ENCODE data around the gene VOPP1.

Gene VOPP1

GRCh38 chr7:55570939-55571338 is 1.4 kb downstream of the VOPP1 start:
- ATAC-seq (ENCODE audit: low read depth) (no peak), DNase-seq (ENCODE audit: low spot score in 2 of 2) (no peak)
- H3K4me3 Mint-ChIP-seq: peak overlapping the region; percentile 91
- H3K27me3 Mint-ChIP-seq: no peaks in the 10 kb centered on the region
- peak overlapping the region; percentile 95 for H3K27ac Mint-ChIP-seq
- no peaks in the 10 kb centered on the region for H3K9me3 Mint-ChIP-seq
- peaks cover 53% of the 10 kb centered on the region for H3K4me1 Mint-ChIP-seq
- peaks cover 7% of the 10 kb centered on the region for H3K36me3 Mint-ChIP-seq

- peaks cover 10% of the 10 kb centered on the region for H3K36me3 Mint-ChIP-seq
Measured at GRCh38 chr7:55570218-55570873, 2.0 kb downstream of the VOPP1 start.

GRCh38 chr7:55569797-55570196 is 2.5 kb downstream of the VOPP1 start:
- ATAC-seq (ENCODE audit: low read depth) (peak; percentile 10), DNase-seq (ENCODE audit: low spot score in 2 of 2) (no peak)
- Mint-ChIP-seq H3K4me1 (peaks cover 64% of the 10 kb centered on the region), H3K9me3 (no peaks in the 10 kb centered on the region), H3K4me3 (peak overlapping the region; percentile 91), H3K27me3 (no peaks in the 10 kb centered on the region), H3K36me3 (peaks cover 10% of the 10 kb centered on the region), H3K27ac (peak overlapping the region; percentile 95)

More at GRCh38 chr7:55570218-55570873, 2.0 kb downstream of the VOPP1 start:
- DNase-seq (ENCODE audit: low spot score in 2 of 2) (no peak), ATAC-seq (ENCODE audit: low read depth) (peak; percentile 38)
- H3K4me1 Mint-ChIP-seq: peaks cover 59% of the 10 kb centered on the region
- peak overlapping the region; percentile 95 for H3K27ac Mint-ChIP-seq
- H3K4me3 Mint-ChIP-seq: peak overlapping the region; percentile 91
- no peaks in the 10 kb centered on the region for H3K9me3 Mint-ChIP-seq
- no peaks in the 10 kb centered on the region for H3K27me3 Mint-ChIP-seq

GRCh38 chr7:55569269-55569663 is 3.0 kb downstream of the VOPP1 start:
- Mint-ChIP-seq H3K4me1 (peaks cover 68% of the 10 kb centered on the region), H3K9me3 (no peaks in the 10 kb centered on the region), H3K36me3 (peaks cover 10% of the 10 kb centered on the region), H3K27me3 (no peaks in the 10 kb centered on the region), H3K4me3 (peak overlapping the region; percentile 91), H3K27ac (peak overlapping the region; percentile 95)
- no peak for DNase-seq (ENCODE audit: low spot score in 2 of 2)
- ATAC-seq (ENCODE audit: low read depth): peak; percentile 25

GRCh38 chr7:55568613-55569268 is 3.6 kb downstream of the VOPP1 start:
- no peaks in the 10 kb centered on the region for H3K9me3 Mint-ChIP-seq
- no peaks in the 10 kb centered on the region for H3K27me3 Mint-ChIP-seq
- peak overlapping the region; percentile 91 for H3K4me3 Mint-ChIP-seq
- DNase-seq (ENCODE audit: low spot score in 2 of 2): no peak
- H3K27ac Mint-ChIP-seq: peak overlapping the region; percentile 95
- peaks cover 68% of the 10 kb centered on the region for H3K4me1 Mint-ChIP-seq
- peaks cover 10% of the 10 kb centered on the region for H3K36me3 Mint-ChIP-seq
- no peak for ATAC-seq (ENCODE audit: low read depth)

GRCh38 chr7:55567571-55567970 is 4.7 kb downstream of the VOPP1 start:
- peak overlapping the region; percentile 57 for H3K4me3 Mint-ChIP-seq
- DNase-seq (ENCODE audit: low spot score in 2 of 2): no peak
- H3K27ac Mint-ChIP-seq: peak overlapping the region; percentile 95
- no peaks in the 10 kb centered on the region for H3K9me3 Mint-ChIP-seq
- H3K27me3 Mint-ChIP-seq: no peaks in the 10 kb centered on the region
- peak; percentile 7 for ATAC-seq (ENCODE audit: low read depth)
- peaks cover 10% of the 10 kb centered on the region for H3K36me3 Mint-ChIP-seq
- peaks cover 61% of the 10 kb centered on the region for H3K4me1 Mint-ChIP-seq

- ATAC-seq (ENCODE audit: low read depth) (no peak), DNase-seq (ENCODE audit: low spot score in 2 of 2) (no peak)
- Mint-ChIP-seq H3K9me3 (no peaks in the 10 kb centered on the region), H3K27me3 (no peaks in the 10 kb centered on the region), H3K4me3 (peak overlapping the region; percentile 68), H3K27ac (peak overlapping the region; percentile 95), H3K36me3 (peaks cover 17% of the 10 kb centered on the region), H3K4me1 (peaks cover 80% of the 10 kb centered on the region)
Measured at GRCh38 chr7:55565681-55566080, 6.6 kb downstream of the VOPP1 start.

GRCh38 chr7:55563596-55564325 is 8.5 kb downstream of the VOPP1 start:
- peaks cover 81% of the 10 kb centered on the region for H3K4me1 Mint-ChIP-seq
- ATAC-seq (ENCODE audit: low read depth) (no peak), DNase-seq (ENCODE audit: low spot score in 2 of 2) (no peak)
- peaks cover 17% of the 10 kb centered on the region for H3K36me3 Mint-ChIP-seq
- H3K4me3 Mint-ChIP-seq: peak overlapping the region; percentile 72
- peak overlapping the region; percentile 95 for H3K27ac Mint-ChIP-seq
- no peaks in the 10 kb centered on the region for H3K27me3 Mint-ChIP-seq
- H3K9me3 Mint-ChIP-seq: no peaks in the 10 kb centered on the region

- Mint-ChIP-seq H3K36me3 (peaks cover 10% of the 10 kb centered on the region), H3K4me3 (peak overlapping the region; percentile 67), H3K27me3 (no peaks in the 10 kb centered on the region), H3K4me1 (peaks cover 81% of the 10 kb centered on the region), H3K27ac (peak overlapping the region; percentile 78), H3K9me3 (no peaks in the 10 kb centered on the region)
- ATAC-seq (ENCODE audit: low read depth): peak; percentile 25
- DNase-seq (ENCODE audit: low spot score in 2 of 2): no peak
Measured at GRCh38 chr7:55561690-55562089, 10.6 kb downstream of the VOPP1 start.

- no peaks in the 10 kb centered on the region for H3K9me3 Mint-ChIP-seq
- peaks cover 17% of the 10 kb centered on the region for H3K36me3 Mint-ChIP-seq
- peak overlapping the region; percentile 62 for H3K4me3 Mint-ChIP-seq
- H3K27ac Mint-ChIP-seq: peak overlapping the region; percentile 78
- no peak for ATAC-seq (ENCODE audit: low read depth)
- H3K4me1 Mint-ChIP-seq: peaks cover 82% of the 10 kb centered on the region
- H3K27me3 Mint-ChIP-seq: no peaks in the 10 kb centered on the region
- no peak for DNase-seq (ENCODE audit: low spot score in 2 of 2)
Measured at GRCh38 chr7:55558962-55559920, 13.1 kb downstream of the VOPP1 start.

GRCh38 chr7:55557666-55558188 is 14.6 kb downstream of the VOPP1 start:
- Mint-ChIP-seq H3K4me1 (peaks cover 87% of the 10 kb centered on the region), H3K36me3 (peaks cover 24% of the 10 kb centered on the region), H3K9me3 (no peaks in the 10 kb centered on the region), H3K27me3 (no peaks in the 10 kb centered on the region), H3K27ac (peak overlapping the region; percentile 78), H3K4me3 (peak overlapping the region; percentile 79)
- DNase-seq (ENCODE audit: low spot score in 2 of 2) (no peak), ATAC-seq (ENCODE audit: low read depth) (peak; percentile 76)

- Mint-ChIP-seq H3K36me3 (peaks cover 20% of the 10 kb centered on the region), H3K4me1 (peaks cover 87% of the 10 kb centered on the region), H3K4me3 (peak overlapping the region; percentile 79), H3K9me3 (no peaks in the 10 kb centered on the region), H3K27ac (peak overlapping the region; percentile 78), H3K27me3 (no peaks in the 10 kb centered on the region)
- DNase-seq (ENCODE audit: low spot score in 2 of 2) (no peak), ATAC-seq (ENCODE audit: low read depth) (no peak)
Measured at GRCh38 chr7:55556492-55556891, 15.8 kb downstream of the VOPP1 start.

- ATAC-seq (ENCODE audit: low read depth) (peak; percentile 33), DNase-seq (ENCODE audit: low spot score in 2 of 2) (no peak)
- peak overlapping the region; percentile 42 for H3K4me3 Mint-ChIP-seq
- peaks cover 87% of the 10 kb centered on the region for H3K4me1 Mint-ChIP-seq
- no peaks in the 10 kb centered on the region for H3K9me3 Mint-ChIP-seq
- H3K27ac Mint-ChIP-seq: peak overlapping the region; percentile 78
- no peaks in the 10 kb centered on the region for H3K27me3 Mint-ChIP-seq
- H3K36me3 Mint-ChIP-seq: peaks cover 18% of the 10 kb centered on the region
Measured at GRCh38 chr7:55556031-55556430, 16.3 kb downstream of the VOPP1 start.
